SK-N-SH (cell line): ENCODE results near the gene SCNN1A. TPM values are rescaled to one million over a fixed set of nuclear protein-coding genes. Genes with fewer than 3 reads are reported as not detected.

Source experiments
- CTCF ChIA-PET: fragments of 300-600, 350-600 bp; formaldehyde crosslinking; extraction: SDS; loops from one replicate; lab custom pipeline; 2021; lab: Yijun Ruan, JAX
- POLR2A ChIA-PET: fragments of 350-600 bp; sonication (Branson Sonifier 250); formaldehyde crosslinking; extraction: SDS; loops from one replicate; lab custom pipeline; 2020; ENCODE audit warnings: antibody characterized with exemption, inconsistent platforms; lab: Yijun Ruan, JAX
- DNase-seq: peaks from one replicate; pipeline ENCODE4 v3.0.0; 2012
- H2AFZ ChIP-seq: fragments of 200-600 bp; sonication (generic); 2 replicates; pipeline ENCODE4 v1.8.1; 2016; ENCODE audit warnings: antibody characterized with exemption, mild to moderate bottlenecking, low read depth
- H3F3A ChIP-seq: fragments of 200-600 bp; sonication (generic); replicated peaks from 2 replicates; pipeline ENCODE3; 2016; ENCODE audit warnings: antibody characterized with exemption, mild to moderate bottlenecking; ENCODE audit not compliant: insufficient read depth
- H3K27ac ChIP-seq, 2 experiments: fragments of 200-500 bp in 1 of 2; fragments of 200-600 bp in 1 of 2; sonication (Bioruptor generic) in 1 of 2; sonication (generic), shearing (Covaris generic) in 1 of 2; 2 replicates each; pipeline versions ENCODE4 v1.5.1 to v1.6.1; 2014 to 2016; ENCODE audit warnings: low read depth in 2 of 2, inconsistent platforms in 1 of 2, low read length in 1 of 2, mild to moderate bottlenecking in 1 of 2, mixed read lengths in 1 of 2
- H3K27me3 ChIP-seq: fragments of 200-600 bp; sonication (generic), shearing (Covaris generic); 2 replicates; pipeline ENCODE4 v1.6.1; 2016; ENCODE audit warnings: mixed run types; ENCODE audit not compliant: insufficient read depth
- H3K36me3 ChIP-seq, 2 experiments: fragments of 200-500 bp in 1 of 2; fragments of 200-600 bp in 1 of 2; sonication (Bioruptor generic) in 1 of 2; sonication (generic) in 1 of 2; replicated peaks in 1 of 2; 2 replicates each; pipeline versions ENCODE3 to v1.5.1; 2014 to 2016; ENCODE audit warnings: low read length in 1 of 2, mild to moderate bottlenecking in 1 of 2; ENCODE audit not compliant: insufficient read depth in 2 of 2, control insufficient read depth in 1 of 2
- H3K4me1 ChIP-seq, 2 experiments: fragments of 200-500 bp in 1 of 2; fragments of 200-600 bp in 1 of 2; sonication (Bioruptor generic) in 1 of 2; sonication (generic), shearing (Covaris generic) in 1 of 2; 2 replicates each; pipeline versions ENCODE4 v1.5.1 to v1.6.1; 2014 to 2016; ENCODE audit warnings: low read depth in 1 of 2, low read length in 1 of 2, mixed run types in 1 of 2; ENCODE audit not compliant: insufficient read depth in 2 of 2, control insufficient read depth in 1 of 2
- H3K4me2 ChIP-seq: fragments of 200-600 bp; sonication (generic), shearing (Covaris generic); 2 replicates; pipeline ENCODE4 v1.6.1; 2017; ENCODE audit warnings: mixed run types
- H3K4me3 ChIP-seq, 2 experiments: fragments of 200-500 bp in 1 of 2; fragments of 200-600 bp in 1 of 2; sonication (Bioruptor generic) in 1 of 2; sonication (generic), shearing (Covaris generic) in 1 of 2; 2 replicates each; pipeline versions ENCODE4 v1.5.1 to v1.8.1; 2014 to 2016; ENCODE audit warnings: low read depth in 2 of 2, inconsistent platforms in 1 of 2, low read length in 1 of 2, mild to moderate bottlenecking in 1 of 2, mixed read lengths in 1 of 2, moderate library complexity in 1 of 2
- H3K79me2 ChIP-seq: fragments of 200-600 bp; sonication (generic); 2 replicates; pipeline ENCODE4 v1.8.1; 2017; ENCODE audit warnings: mild to moderate bottlenecking; ENCODE audit not compliant: insufficient read depth
- H3K9ac ChIP-seq: fragments of 200-600 bp; sonication (generic); 2 replicates; pipeline ENCODE4 v1.6.1; 2017; ENCODE audit warnings: mixed run types
- H3K9me2 ChIP-seq: fragments of 200-600 bp; sonication (generic); 2 replicates; pipeline ENCODE4 v1.6.1; 2017; ENCODE audit warnings: mixed run types
- H3K9me3 ChIP-seq: fragments of 200-600 bp; sonication (generic); 2 replicates; pipeline ENCODE4 v1.6.1; 2017; ENCODE audit warnings: mixed run types, mild to moderate bottlenecking, moderate library complexity
- H4K20me1 ChIP-seq: fragments of 200-600 bp; sonication (generic); 2 replicates; pipeline ENCODE4 v1.6.1; 2017; ENCODE audit warnings: mild to moderate bottlenecking, mixed run types; ENCODE audit not compliant: insufficient read depth
- CHD2 ChIP-seq: fragments of 150-350 bp; IDR thresholded peaks from 2 replicates; pipeline ENCODE4 v1.6.1; 2018; ENCODE audit warnings: low read length; ENCODE audit not compliant: partially characterized antibody
- CTCF ChIP-seq: fragments of 200-600 bp; sonication (generic); IDR thresholded peaks from 2 replicates; pipeline ENCODE4 v1.6.1; 2017; ENCODE audit warnings: antibody characterized with exemption, mild to moderate bottlenecking, moderate library complexity
- EP300 ChIP-seq, 2 experiments: IDR thresholded peaks; 2 replicates each; pipeline versions ENCODE4 v1.4.0 to v1.6.1; 2012; ENCODE audit warnings: borderline replicate concordance in 1 of 2, low read depth in 1 of 2, low read length in 1 of 2
- EZH2phosphoT487 ChIP-seq: fragments of 200-600 bp; sonication (generic); IDR thresholded peaks from 2 replicates; pipeline ENCODE4 v1.6.1; 2017; ENCODE audit warnings: low read depth, mixed run types, mild to moderate bottlenecking, antibody characterized with exemption, moderate library complexity, borderline replicate concordance
- FOSL2 ChIP-seq: IDR thresholded peaks from 2 replicates; pipeline ENCODE4 v1.4.0; 2012; ENCODE audit warnings: low read depth, mild to moderate bottlenecking, moderate library complexity, borderline replicate concordance
- FOXM1 ChIP-seq: IDR thresholded peaks from 2 replicates; pipeline ENCODE4 v1.4.0; 2012; ENCODE audit warnings: low read depth, mild to moderate bottlenecking
- GATA2 ChIP-seq: sonication (generic); formaldehyde crosslinking; IDR thresholded peaks from 2 replicates; pipeline ENCODE4 v1.5.0; 2020; ENCODE audit warnings: mild to moderate bottlenecking, missing genetic modification reagents
- MXI1 ChIP-seq: IDR thresholded peaks from 2 replicates; pipeline ENCODE4 v1.6.1; 2012; ENCODE audit warnings: mild to moderate bottlenecking, low read depth, low read length, improper control_type of control experiment
- NFIC ChIP-seq: IDR thresholded peaks from 2 replicates; pipeline ENCODE4 v1.4.0; 2012; ENCODE audit warnings: borderline replicate concordance
- NRF1 ChIP-seq: IDR thresholded peaks from 2 replicates; pipeline ENCODE4 v1.6.1; 2012; ENCODE audit warnings: low read depth, mild to moderate bottlenecking, low read length
- POLR2AphosphoS5 ChIP-seq: IDR thresholded peaks from 2 replicates; pipeline ENCODE4 v1.6.1; 2012; ENCODE audit warnings: low read depth, low read length
- RCOR1 ChIP-seq: fragments of 150-350 bp; IDR thresholded peaks from 2 replicates; pipeline ENCODE4 v1.6.1; 2017; ENCODE audit warnings: antibody characterized with exemption, low read length
- REST ChIP-seq: IDR thresholded peaks from 2 replicates; pipeline ENCODE4 v1.6.1; 2012; ENCODE audit warnings: mild to moderate bottlenecking, low read depth, low read length, moderate library complexity
- RFX5 ChIP-seq: IDR thresholded peaks from 2 replicates; pipeline ENCODE4 v1.6.1; 2012; ENCODE audit warnings: mild to moderate bottlenecking, improper control_type of control experiment, low read length
- SIN3A ChIP-seq: IDR thresholded peaks from 2 replicates; pipeline ENCODE4 v1.6.1; 2012; ENCODE audit warnings: low read depth, mild to moderate bottlenecking, low read length, moderate library complexity, borderline replicate concordance
- SMC3 ChIP-seq: IDR thresholded peaks from 2 replicates; pipeline ENCODE4 v1.6.1; 2012; ENCODE audit warnings: low read depth, low read length, improper control_type of control experiment
- TCF12 ChIP-seq: IDR thresholded peaks from 2 replicates; pipeline ENCODE4 v1.4.0; 2012
- TEAD4 ChIP-seq: IDR thresholded peaks from 2 replicates; pipeline ENCODE4 v1.4.0; 2012; ENCODE audit warnings: mild to moderate bottlenecking, borderline replicate concordance; ENCODE audit not compliant: insufficient read depth
- YY1 ChIP-seq: IDR thresholded peaks from 2 replicates; pipeline ENCODE4 v1.4.0; 2012; ENCODE audit warnings: low read depth, mild to moderate bottlenecking
- ZBTB33 ChIP-seq: IDR thresholded peaks from 2 replicates; pipeline ENCODE4 v1.4.0; 2012; ENCODE audit warnings: low read depth, borderline replicate concordance
- WGBS: methylation state at CpG from one replicate; pipeline ENCODE4 v1.1.6; 2017; ENCODE audit warnings: low lambda C conversion rate; 5-methylcytosine and 5-hydroxymethylcytosine counted together
- polyA plus RNA-seq, 3 experiments: library from polyadenylated mRNA; depleted of rRNA; stranded (reverse); fragments of >200 nt; gene quantifications; 2 replicates each; pipeline ENCODE4 v1.2.3, GENCODE V29; 2012

Gene SCNN1A
- polyA plus RNA-seq, 1 of the 3 experiments (the other 2 are of a cell fraction): 1.6 TPM

GRCh38 chr12:6391013-6391412 is 15.7 kb upstream of the SCNN1A start:
- Histone ChIP-seq H3K79me2 (no peaks in the 10 kb centered on the region), H3K9ac (no peak overlapping the region), H3K4me3 (no peak overlapping the region), H3F3A (no peaks in the 10 kb centered on the region), H3K27me3 (no peaks in the 10 kb centered on the region), H3K27ac (no peak overlapping the region)
- WGBS: 79% methylated on average over 14 of the region's 17 CpGs
- no peak for TF ChIP-seq CHD2
- no peak for TF ChIP-seq MXI1
- no peak for TF ChIP-seq GATA2 (CRISPR knock-in tag)
- TF ChIP-seq TEAD4: no peak
- no peak for TF ChIP-seq SIN3A
- no peak for TF ChIP-seq ZBTB33
- TF ChIP-seq POLR2AphosphoS5: no peak
- TF ChIP-seq REST: no peak
- no peak for TF ChIP-seq RFX5
- TF ChIP-seq RCOR1: no peak
- no peak for TF ChIP-seq SMC3
- TF ChIP-seq NFIC: no peak
- no peak for TF ChIP-seq TCF12
- TF ChIP-seq FOSL2: no peak
- TF ChIP-seq CTCF: no peak
- TF ChIP-seq EZH2phosphoT487: no peak
- no peak for TF ChIP-seq EP300 (IDR thresholded peaks at IDR 0.05; ENCODE audit: borderline replicate concordance in 1 of 2, low read depth in 1 of 2, low read length in 1 of 2)
- TF ChIP-seq NRF1: no peak
- no peak for TF ChIP-seq FOXM1
- TF ChIP-seq YY1: no peak
- TF ChIP-seq, all 33 proteins: peak for 0
- Histone ChIP-seq H3K9me3 (no peaks in the 10 kb centered on the region), H3K4me1 (no peaks in the 10 kb centered on the region), H3K9me2 (no peaks in the 10 kb centered on the region), H2AFZ (no peak overlapping the region), H4K20me1 (no peaks in the 10 kb centered on the region), H3K36me3 (no peaks in the 10 kb centered on the region), H3K4me2 (no peak overlapping the region)
- CTCF ChIA-PET: no interaction called here
- POLR2A ChIA-PET: no interaction called here
- DNase-seq: peak; percentile 17
